ENCODE data around the gene HCK. TPM values are rescaled to one million over a fixed set of nuclear protein-coding genes. Genes with fewer than 3 reads are reported as not detected.

HCK gene
- total RNA-seq, result 0.33 TPM in 1 of 2 replicates, not detected in the other

GRCh38 chr20:32052090-32052777 lies at the start of gene HCK:
Gene HCK, plus strand, starts transcription at chr20:32052242.

GRCh38 chr20:32010101-32010500 lies 41.9 kb upstream of the HCK start, which contains the start of gene CCM2L:
Gene CCM2L, plus strand, starts transcription at chr20:32010438. Its CDS starts 17 bp downstream, at chr20:32010455.

GRCh38 chr20:32109392-32110172 lies 57.5 kb downstream of the HCK start, which contains the start of gene TM9SF4:
Gene TM9SF4, plus strand, starts transcription at chr20:32109714. Its CDS starts 27 bp downstream, at chr20:32109741.

Small RNAs within 50 kb of the gene (small RNA-seq; reads per million reads assigned to genes)
- gene RNA5SP481 (0.08 reads per million), gene RNA5SP482 (not detected)

Other genes starting within 250 kb of the HCK start
- 2.9 and 8.5 TPM in 2 replicates for gene MYLK2, start 232.9 kb upstream of the HCK start, total RNA-seq
- 0.48 and 1.3 TPM in 2 replicates for gene FOXS1, start 206.6 kb upstream of the HCK start, total RNA-seq
- gene DUSP15, start 181.7 kb upstream of the HCK start, total RNA-seq, result 0.19 and 0.65 TPM in 2 replicates
- under 0.01 and 0.10 TPM in 2 replicates for gene TTLL9, start 181.6 kb upstream of the HCK start, total RNA-seq
- gene PDRG1, start 100.2 kb upstream of the HCK start, total RNA-seq, result 3.9 and 4.1 TPM in 2 replicates
- not detected in 2 replicates for gene XKR7, start 84.1 kb upstream of the HCK start, total RNA-seq
- 14.9 and 16.7 TPM in 2 replicates for gene CCM2L, start 41.8 kb upstream of the HCK start, total RNA-seq
- 51.1 and 60.4 TPM in 2 replicates for gene TM9SF4, start 57.5 kb downstream of the HCK start, total RNA-seq
- 6.9 and 7.5 TPM in 2 replicates for gene PLAGL2, start 155.5 kb downstream of the HCK start, total RNA-seq
- gene POFUT1, start 155.6 kb downstream of the HCK start, total RNA-seq, result 42.6 and 52.3 TPM in 2 replicates
- gene KIF3B, start 225.4 kb downstream of the HCK start, total RNA-seq, result 29.4 and 29.7 TPM in 2 replicates